H54 (cell line): Measurements from ENCODE around the gene HTR3C.
"Not testable (repeated sequence)": the region's sequence is repeated elsewhere in the genome, so short reads cannot be mapped to it uniquely, and the experiment has no call there.

Experiments
- DNase-seq: peaks from one replicate; pipeline ENCODE4 v3.0.0; 2011; ENCODE audit warnings: low spot score, mixed read lengths; ENCODE audit not compliant: insufficient read length
- FAIRE-seq: peaks from 3 replicates; lab custom pipeline; 2011; peaks lifted over from hg19 to GRCh38; lab: Jason Lieb, UNC
- POLR2A ChIP-seq: IDR thresholded peaks from 2 replicates; pipeline ENCODE4 v1.6.1; 2011; ENCODE audit warnings: low read depth, mild to moderate bottlenecking, low read length

The HTR3C gene

DNA sequence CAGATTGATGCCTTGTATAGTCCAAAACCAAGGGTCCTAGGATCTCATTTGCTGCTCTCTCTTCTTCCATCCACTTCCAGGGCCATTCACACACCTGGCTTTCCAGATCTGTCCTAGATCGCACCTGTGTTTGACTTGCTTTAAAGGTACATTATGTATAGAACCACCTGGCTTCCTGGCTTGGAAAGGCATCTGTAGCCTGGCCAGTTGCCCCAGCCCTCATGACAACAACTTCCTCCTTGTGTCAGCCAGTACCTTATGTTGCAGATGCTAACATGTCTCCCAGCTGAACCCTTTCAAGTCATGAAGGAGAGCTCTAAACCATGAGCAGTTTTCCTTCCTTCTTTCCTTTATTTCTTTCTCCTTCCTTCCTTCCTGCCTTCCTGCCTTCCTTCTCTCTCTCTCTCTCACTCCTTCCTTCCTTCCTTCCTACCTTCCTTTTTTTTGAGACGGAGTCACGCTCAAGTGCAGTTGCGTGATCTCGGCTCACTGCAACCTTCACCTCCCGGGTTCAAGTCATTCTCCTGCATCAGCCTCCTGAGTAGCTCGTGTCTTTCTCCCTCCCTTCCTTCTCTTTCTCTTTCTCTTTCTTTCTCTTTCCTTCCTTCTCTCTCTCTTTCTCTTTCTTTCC, 2.5 kb upstream of the HTR3C start:
- DNase-seq (no peak), FAIRE-seq (no peak)
- TF ChIP-seq POLR2A, result no peak

DNA sequence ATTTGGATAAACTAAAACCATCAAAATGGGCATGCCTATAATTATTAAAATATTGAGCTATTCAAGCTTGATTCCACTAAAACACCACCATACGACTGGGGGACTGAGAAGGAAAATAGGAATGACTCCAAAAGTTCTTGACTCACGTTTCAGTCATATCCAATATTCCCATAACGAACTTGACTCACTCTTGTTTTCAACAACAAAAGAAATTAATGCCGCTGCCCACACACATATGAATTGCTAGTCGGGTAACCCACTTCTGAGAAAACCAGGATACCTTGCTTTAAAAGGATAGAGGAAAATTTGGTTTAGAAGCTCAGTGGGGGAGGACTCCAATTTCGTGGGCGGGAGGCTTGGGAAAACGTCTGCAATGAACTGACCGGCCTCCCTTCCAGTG, 5.2 kb downstream of the HTR3C start:
- DNase-seq (no peak), FAIRE-seq (no peak)
- no peak for TF ChIP-seq POLR2A

DNA sequence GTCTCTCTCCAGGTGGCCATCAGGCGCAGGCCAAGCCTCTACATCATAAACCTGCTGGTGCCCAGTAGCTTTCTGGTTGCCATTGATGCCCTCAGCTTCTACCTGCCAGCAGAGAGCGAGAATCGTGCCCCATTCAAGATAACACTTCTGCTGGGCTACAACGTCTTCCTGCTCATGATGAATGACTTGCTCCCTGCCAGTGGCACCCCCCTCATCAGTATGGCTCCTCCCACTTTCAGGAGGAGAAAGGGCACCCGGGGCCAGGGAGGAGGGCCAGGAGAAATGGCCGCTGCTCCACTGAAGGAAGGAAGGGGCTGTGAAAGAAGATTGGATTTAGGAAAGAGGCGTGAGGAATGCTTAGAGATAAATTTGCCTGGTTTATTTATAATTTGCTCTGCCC, 6.6 kb downstream of the HTR3C start:
- no peak for TF ChIP-seq POLR2A
- FAIRE-seq (no peak), DNase-seq (no peak)

DNA sequence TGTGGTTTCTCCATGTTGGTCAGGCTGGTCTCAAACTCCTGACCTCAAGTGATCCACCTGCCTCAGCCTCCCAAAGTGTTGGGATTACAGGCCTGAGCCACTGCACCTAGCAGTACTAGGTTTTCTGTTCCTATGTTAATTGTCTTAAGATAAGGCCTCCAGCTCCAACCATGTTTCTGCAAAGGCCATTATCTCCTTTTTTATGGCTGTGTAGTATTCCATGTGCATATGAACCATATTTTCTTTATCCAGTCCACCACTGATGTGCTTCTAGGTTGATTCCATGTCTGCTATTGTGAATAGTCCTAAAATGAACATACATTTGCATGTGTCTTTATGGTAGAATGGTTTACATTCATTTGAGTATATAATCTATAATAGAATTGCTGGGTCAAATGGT, 9.8 kb downstream of the HTR3C start:
- no peak for TF ChIP-seq POLR2A
- no peak for FAIRE-seq
- DNase-seq, result no peak

DNA sequence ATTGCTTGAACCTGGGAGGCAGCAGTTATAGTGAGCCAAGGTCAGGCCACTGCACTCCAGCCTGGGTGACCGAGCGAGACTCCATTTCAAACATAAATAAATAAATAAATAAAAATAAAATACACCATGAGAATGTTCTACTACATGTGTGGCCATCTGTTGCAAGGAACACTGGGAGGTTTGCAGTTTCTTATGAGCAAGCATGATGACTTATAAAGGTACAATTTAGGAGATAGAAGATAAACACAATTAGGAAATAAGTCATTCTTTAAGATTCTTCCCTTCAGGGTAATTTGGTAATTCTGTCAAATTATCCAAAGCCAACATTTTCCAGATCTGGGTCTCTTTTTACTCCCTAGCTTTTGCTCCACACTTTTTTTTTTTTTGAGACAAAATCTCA, 13.4 kb downstream of the HTR3C start:
- no peak for TF ChIP-seq POLR2A
- no peak for FAIRE-seq
- no peak for DNase-seq

DNA sequence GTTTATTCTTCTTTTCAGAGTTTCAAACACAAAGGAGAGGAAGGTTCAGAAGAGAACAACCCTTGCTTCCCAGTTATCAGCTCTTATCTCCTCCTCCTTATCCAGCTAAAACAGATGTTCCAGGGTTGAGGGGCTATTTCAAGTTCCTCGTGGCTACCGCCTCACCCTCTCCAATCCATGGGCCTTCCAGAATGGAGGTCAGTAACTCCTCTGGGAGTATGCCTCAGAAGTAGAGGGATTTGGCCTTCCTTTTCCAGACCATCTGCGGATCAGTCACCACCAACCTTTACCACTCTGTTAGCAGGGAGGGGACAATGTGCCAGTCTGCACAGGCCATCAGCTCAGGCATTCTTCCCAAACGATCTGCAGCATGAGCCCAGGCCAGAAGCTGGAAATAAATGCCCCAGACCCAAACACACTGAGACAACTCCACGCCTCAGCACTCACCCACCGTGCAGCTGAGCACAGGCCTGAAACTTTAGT, 14.8 kb downstream of the HTR3C start:
- no peak for TF ChIP-seq POLR2A
- no peak for FAIRE-seq

DNA sequence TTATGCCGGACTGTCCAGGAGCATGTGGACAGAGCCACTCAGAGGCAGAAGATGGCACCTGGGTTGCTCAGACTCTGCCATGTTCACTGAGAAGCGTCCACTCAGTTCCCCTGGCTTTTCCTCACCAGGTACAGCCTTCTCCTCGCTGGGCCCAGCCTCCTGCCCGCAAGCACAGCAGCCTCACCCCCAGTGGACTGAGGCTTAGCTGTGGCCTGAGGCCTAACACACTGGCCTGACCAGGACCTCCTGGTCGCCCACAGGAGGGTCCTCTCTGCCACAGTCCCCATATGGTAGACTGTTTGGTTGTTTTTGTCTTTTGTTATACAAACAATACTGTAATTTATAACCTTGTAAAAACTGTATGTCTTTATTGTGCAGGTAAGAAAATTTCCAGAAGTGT, 15.5 kb downstream of the HTR3C start:
- DNase-seq, result no peak
- FAIRE-seq, result no peak
- TF ChIP-seq POLR2A, result no peak

More for the DNA sequence above, 14.8 kb downstream of the HTR3C start:
- DNase-seq, result no peak

DNA sequence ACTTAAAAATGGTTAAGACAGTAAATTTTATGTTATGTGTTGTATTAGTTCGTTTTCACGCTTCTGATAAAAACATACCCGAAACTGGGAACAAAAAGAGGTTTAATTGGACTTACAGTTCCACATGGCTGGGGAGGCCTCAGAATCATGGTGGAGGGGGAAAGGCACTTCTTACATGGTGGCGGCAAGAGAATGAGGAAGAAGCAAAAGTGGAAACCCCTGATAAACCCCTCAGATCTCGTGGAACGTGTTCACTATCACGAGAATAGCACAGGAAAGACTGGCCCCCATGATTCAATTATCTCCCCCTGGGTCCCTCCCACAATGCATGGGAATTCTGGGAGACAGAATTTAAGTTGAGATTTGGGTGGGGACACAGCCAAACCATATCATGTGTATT, 18.3 kb downstream of the HTR3C start:
- DNase-seq, FAIRE-seq: not testable (repeated sequence)

DNA sequence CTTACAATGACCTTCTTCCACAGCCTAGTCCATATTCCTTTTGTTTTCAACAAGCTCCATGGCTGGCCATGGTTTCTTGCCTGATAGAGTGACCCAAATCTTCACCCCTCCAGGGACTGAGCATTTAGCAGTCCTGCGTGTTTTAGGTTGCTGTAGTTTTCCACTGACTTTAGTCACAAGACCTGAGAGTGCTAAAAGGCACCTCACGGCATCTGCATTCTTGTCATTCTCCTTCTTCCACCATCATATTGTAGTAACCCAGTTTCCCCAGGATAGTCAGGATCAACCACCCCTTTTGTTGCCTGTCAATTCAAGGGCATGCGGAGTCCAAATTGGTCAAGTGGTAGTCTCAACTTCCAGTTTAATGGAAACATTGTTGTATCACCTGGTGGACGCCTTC, 20.8 kb downstream of the HTR3C start:
- FAIRE-seq (peak; percentile 6), DNase-seq (no peak)

DNA sequence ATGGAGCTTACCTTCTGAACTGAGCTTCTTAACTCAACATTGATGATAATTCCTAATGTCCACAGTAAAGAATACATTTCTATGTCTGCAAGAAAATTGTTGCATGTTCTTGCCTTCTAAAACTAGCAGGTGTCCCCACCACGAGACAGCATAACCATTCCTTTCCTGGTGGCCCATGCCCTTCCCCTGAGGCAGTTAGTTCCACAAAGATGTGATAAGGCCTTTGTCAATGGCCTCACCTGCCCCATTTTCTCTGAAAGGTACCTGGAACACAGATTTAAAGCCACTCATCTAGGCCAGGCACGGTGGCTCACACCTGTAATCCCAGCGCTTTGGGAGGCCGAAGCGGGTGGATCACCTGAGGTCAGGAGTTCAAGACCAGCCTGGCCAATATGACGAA, 23.1 kb downstream of the HTR3C start:
- no peak for TF ChIP-seq POLR2A
- no peak for FAIRE-seq
- DNase-seq, result no peak

More for the DNA sequence above, 20.8 kb downstream of the HTR3C start:
- no peak for TF ChIP-seq POLR2A

DNA sequence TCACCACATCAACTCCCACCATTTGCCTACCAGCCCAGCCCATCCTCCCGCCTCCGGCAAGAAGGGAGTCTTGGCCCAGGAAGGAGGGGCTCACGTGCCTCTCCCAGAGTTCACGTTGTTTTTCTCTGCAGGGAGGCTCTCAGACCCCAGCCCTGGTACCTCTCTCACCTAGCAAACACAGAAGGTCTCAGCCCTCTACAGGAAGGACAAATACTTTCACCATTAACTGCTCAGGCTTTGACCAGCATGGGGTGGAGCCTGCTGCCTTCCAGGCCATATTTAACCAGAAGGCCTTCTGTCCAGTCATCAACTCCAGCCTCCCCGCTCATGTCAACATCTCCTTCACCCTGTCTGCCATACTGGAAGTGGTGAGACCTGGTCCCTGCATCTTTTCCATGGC, 25.0 kb downstream of the HTR3C start:
- no peak for TF ChIP-seq POLR2A
- FAIRE-seq (no peak), DNase-seq (no peak)

DNA sequence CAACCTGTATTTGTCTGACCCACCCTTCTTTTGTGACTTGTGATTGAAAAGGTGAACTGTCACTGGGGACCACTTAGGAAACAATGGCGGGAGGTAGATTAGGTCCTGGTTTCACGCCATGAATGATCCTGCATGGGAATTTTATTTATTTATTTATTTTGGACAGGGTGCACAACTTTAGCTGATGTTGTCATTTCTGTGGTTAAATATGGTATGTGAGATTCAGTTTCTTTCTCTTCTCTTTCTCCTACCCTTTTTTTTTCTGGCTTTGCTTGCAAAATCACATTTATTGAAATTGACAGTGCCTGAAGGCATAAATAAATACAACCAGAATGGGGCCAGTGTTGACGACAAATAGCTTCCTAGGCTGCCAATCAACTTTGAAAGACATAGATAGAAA, 26.0 kb downstream of the HTR3C start:
- DNase-seq (no peak), FAIRE-seq (no peak)
- no peak for TF ChIP-seq POLR2A

DNA sequence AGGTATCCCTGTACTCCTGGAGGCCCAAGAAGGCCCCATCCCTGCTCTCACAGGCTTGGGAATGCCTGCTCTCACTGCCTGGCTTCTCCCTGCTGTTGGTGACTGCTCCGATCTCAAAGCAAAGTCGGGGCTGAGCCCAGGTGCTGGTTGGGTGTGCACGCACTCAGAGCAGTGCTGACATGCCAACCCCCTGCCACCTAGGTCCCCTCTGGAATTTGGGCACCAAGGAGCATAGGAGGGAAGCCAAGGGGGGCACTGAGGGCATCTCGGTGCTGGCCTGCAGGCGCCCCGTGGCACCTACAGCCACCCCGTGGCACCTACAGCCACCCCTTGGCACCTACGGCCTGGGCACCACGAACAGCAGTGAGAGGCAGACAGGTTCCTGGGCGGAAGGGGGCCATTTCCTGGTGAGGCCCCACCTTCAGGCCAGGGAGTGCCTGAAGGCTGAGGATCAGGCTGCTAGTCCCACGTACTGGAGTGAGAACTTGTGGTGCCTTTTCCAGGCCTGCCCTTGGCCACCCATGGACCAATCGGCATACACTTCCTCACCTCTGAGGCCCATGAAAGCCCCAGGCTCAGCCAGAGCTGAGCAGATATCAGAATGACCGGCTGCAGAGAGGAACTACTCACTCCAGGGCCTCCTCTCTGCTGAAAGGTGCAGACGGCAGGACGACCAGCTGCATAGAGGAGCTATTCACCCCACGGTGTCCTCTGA, 28.4 kb downstream of the HTR3C start:
- FAIRE-seq (no peak), DNase-seq (no peak)
- TF ChIP-seq POLR2A, result no peak

DNA sequence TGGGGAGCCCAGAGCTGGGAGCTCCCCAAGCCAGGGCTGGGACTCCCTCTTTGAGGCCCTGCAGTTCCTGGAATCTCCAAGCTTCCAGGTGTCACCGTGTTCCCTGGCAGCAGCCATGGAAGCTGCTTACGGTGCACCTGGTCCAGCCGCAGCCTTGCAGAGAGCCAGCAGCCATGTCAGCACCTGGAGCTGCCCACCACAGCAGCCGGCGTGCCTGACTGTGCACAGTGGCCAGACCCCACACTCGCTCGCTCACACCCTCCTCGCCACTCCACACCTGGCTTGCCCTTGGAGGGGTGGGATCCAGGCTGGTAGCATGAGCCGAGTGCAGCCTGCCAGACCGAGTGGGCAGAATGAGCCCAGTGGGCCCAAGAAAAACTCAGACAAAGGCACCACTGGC, 29.2 kb downstream of the HTR3C start:
- no peak for TF ChIP-seq POLR2A
- FAIRE-seq, result no peak

DNA sequence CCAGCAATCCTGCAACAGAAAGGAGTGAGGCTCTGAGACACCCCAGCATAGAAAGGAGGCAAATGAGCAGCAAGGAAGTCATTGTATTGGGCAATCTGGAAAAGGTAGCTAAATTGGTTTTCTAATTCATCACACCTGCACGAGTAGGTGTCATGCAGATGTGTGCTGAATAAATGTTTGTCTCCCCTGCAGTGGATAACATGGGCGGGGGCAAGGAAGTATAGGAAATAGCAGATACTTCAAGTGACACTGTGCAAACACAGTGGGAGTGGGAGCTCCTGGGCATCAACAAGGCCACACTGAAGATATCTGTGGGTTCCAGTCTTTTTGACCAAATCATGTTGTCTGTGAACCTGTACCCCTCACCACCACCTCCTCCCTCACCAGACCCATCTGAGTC, 29.6 kb downstream of the HTR3C start:
- no peak for TF ChIP-seq POLR2A
- FAIRE-seq (no peak), DNase-seq (no peak)

More for the DNA sequence above, 29.2 kb downstream of the HTR3C start:
- no peak for DNase-seq
